ENCODE measurements around the gene OR3A3. TPM values are rescaled to one million over a fixed set of nuclear protein-coding genes. Genes with fewer than 3 reads are reported as not detected.
"Not testable (repeated sequence)": the region's sequence is repeated elsewhere in the genome, so short reads cannot be mapped to it uniquely, and the experiment has no call there.

Gene OR3A3
- not detected for total RNA-seq
- long read RNA-seq = 0 reads

GRCh38 chr17:3411070-3411469, at the start of gene OR3A3:
Gene OR3A3 (plus strand): TSS chr17:3411370.
- Histone ChIP-seq H3K4me1 (no peaks in the 10 kb centered on the region), H3K4me3 (no peak within 1 kb of the TSS), H3K9me3 (no peaks in the 10 kb centered on the region), H3K27ac (no peak within 1 kb of the TSS), H3K27me3 (no peaks in the 10 kb centered on the region), H3K36me3 (no peaks in the 10 kb centered on the region)
- no peak for TF ChIP-seq CTCF (IDR thresholded peaks at IDR 0.05)
- intact Hi-C loops (cut with DNase I) = no loop called here
- ATAC-seq (no peak), DNase-seq (no peak)

- DNase-seq; H3K27me3 ChIP-seq; intact Hi-C loops (cut with DNase I); H3K4me1 ChIP-seq; H3K27ac ChIP-seq; H3K4me3 ChIP-seq; H3K9me3 ChIP-seq; H3K36me3 ChIP-seq; ATAC-seq: not testable (repeated sequence)
These were observed 40.0 kb upstream of the OR3A3 start for GRCh38 chr17:3371167-3371566.

DNA sequence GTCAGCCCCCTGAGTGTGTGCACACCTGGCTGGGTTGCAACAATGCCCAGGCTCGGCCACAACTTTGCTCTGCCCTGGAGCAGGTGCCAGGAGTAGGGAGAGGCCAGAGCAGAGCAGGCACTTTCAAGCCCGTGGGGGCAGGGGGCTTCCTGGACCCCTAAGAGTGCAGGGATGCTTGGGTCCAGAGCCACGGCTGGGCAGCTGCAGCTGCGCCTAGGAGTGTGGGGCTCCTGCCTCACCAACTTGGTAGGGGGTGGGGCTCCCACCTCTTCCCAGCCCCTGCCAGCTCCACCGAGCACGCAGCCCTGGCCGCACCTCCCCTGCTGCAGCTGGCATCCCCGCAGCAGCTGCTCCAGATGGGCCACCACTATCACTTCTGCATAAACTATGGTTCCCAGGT, 32.8 kb upstream of the OR3A3 start:
- Histone ChIP-seq H3K4me3 (no peak overlapping the region), H3K4me1 (no peaks in the 10 kb centered on the region), H3K36me3 (no peaks in the 10 kb centered on the region), H3K9me3 (no peaks in the 10 kb centered on the region), H3K27me3 (peaks cover 4% of the 10 kb centered on the region), H3K27ac (no peak overlapping the region)
- DNase-seq (no peak), ATAC-seq (no peak)
- no peak for TF ChIP-seq CTCF (IDR thresholded peaks at IDR 0.05)
- intact Hi-C loops (cut with DNase I) = no loop called here

DNA sequence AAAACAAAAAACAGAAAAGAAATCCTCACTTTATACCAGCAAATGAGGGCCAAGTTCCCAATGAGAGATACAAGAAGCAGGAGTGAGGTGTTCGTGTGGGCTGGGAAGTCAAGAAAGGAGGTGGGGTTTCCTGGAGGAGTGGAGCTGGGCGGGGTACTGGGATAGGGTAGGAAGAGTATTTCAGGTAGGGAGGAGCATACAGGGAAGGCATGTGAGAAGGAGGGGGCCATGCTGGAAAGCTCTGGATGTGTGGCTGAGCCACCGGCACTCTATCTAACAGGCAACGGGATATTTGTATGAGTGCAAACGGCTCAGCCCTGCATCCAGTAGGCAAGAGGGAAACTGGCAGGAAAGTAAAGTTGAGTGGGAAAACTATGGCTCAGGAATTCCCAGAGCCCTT, 29.2 kb upstream of the OR3A3 start:
- Histone ChIP-seq H3K4me1 (no peaks in the 10 kb centered on the region), H3K4me3 (no peak overlapping the region), H3K27ac (no peak overlapping the region), H3K36me3 (no peaks in the 10 kb centered on the region), H3K27me3 (peaks cover 23% of the 10 kb centered on the region), H3K9me3 (no peaks in the 10 kb centered on the region)
- ATAC-seq (no peak), DNase-seq (no peak)
- TF ChIP-seq CTCF (IDR thresholded peaks at IDR 0.05) = no peak
- intact Hi-C loops (cut with DNase I) = no loop called here

- TF ChIP-seq CTCF (IDR thresholded peaks at IDR 0.05) = no peak
- DNase-seq = no peak
- H3K4me3 ChIP-seq = no peak within 1 kb of the TSS
These were observed 25.0 kb upstream of the OR3A3 start, which contains the start of gene OR3A2 for GRCh38 chr17:3385869-3386816. Gene OR3A2 (minus strand): TSS chr17:3386308.

GRCh38 chr17:3389791-3390190, 21.4 kb upstream of the OR3A3 start:
- Histone ChIP-seq H3K9me3 (no peaks in the 10 kb centered on the region), H3K4me3 (no peak overlapping the region), H3K4me1 (no peaks in the 10 kb centered on the region), H3K27me3 (peaks cover 36% of the 10 kb centered on the region), H3K36me3 (no peaks in the 10 kb centered on the region), H3K27ac (no peak overlapping the region)
- intact Hi-C loops (cut with DNase I) = no loop called here
- ATAC-seq (no peak), DNase-seq (no peak)
- TF ChIP-seq CTCF (IDR thresholded peaks at IDR 0.05) = no peak

More at GRCh38 chr17:3385869-3386816, 25.0 kb upstream of the OR3A3 start, which contains the start of gene OR3A2:
- ATAC-seq = peak; percentile 39
- H3K9me3 ChIP-seq = no peaks in the 10 kb centered on the region
- H3K27ac ChIP-seq = no peak within 1 kb of the TSS
- no peaks in the 10 kb centered on the region for H3K36me3 ChIP-seq
- H3K4me1 ChIP-seq = no peaks in the 10 kb centered on the region
- intact Hi-C loops (cut with DNase I) = no loop called here
- H3K27me3 ChIP-seq = peaks cover 34% of the 10 kb centered on the region

DNA sequence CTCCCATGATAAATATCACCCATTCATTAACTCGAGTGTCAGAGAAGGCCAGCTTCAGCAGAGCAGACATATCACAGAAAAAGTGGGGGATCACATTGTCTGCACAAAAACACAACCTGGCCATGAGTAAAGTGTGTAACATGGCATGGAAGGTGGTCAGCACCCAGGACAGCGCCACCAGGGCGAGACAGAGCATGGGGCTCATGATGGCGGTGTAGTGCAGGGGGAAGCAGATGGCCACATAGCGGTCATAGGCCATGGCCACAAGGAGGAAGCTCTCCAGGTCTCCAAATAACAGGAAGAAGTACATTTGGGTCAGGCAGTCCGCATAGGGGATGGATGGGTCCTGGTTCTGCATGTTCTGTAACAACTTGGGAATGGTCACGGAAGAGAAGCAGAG, 13.4 kb upstream of the OR3A3 start:
- H3K27me3 ChIP-seq; H3K27ac ChIP-seq; intact Hi-C loops (cut with DNase I); H3K4me3 ChIP-seq; H3K9me3 ChIP-seq; DNase-seq; H3K36me3 ChIP-seq; H3K4me1 ChIP-seq: not testable (repeated sequence)
- ATAC-seq = peak; percentile 55

All from upper lobe of right lung (tissue), 1 donor.